ENCODE data around the gene RANBP3.

RANBP3 gene

GRCh38 chr19:6003976-6004375 is 26.0 kb upstream of the RANBP3 start:
- TF ChIP-seq CTCF (IDR thresholded peaks at IDR 0.05; ENCODE audit: insufficient read depth, low read length, poor library complexity, severe bottlenecking): no peak
- H3K27me3 ChIP-seq (replicated peaks; ENCODE audit: control insufficient read depth, insufficient read depth, low read length): no peaks in the 10 kb centered on the region
- DNase-seq (ENCODE audit: extremely low read depth, insufficient read length): no peak
- no peak overlapping the region for H3K4me3 ChIP-seq (replicated peaks; ENCODE audit: low read depth, low read length)
- no peaks in the 10 kb centered on the region for H3K36me3 ChIP-seq (ENCODE audit: control insufficient read depth, insufficient read depth, low read length)

- no peak for DNase-seq (ENCODE audit: extremely low read depth, insufficient read length)
- Histone ChIP-seq H3K36me3 (ENCODE audit: control insufficient read depth, insufficient read depth, low read length) (no peaks in the 10 kb centered on the region), H3K4me3 (replicated peaks; ENCODE audit: low read depth, low read length) (no peak overlapping the region), H3K27me3 (replicated peaks; ENCODE audit: control insufficient read depth, insufficient read depth, low read length) (no peaks in the 10 kb centered on the region)
- TF ChIP-seq CTCF (IDR thresholded peaks at IDR 0.05; ENCODE audit: insufficient read depth, low read length, poor library complexity, severe bottlenecking): no peak
Observed at GRCh38 chr19:6002591-6002990, 24.7 kb upstream of the RANBP3 start.

- TF ChIP-seq CTCF (IDR thresholded peaks at IDR 0.05; ENCODE audit: insufficient read depth, low read length, poor library complexity, severe bottlenecking): no peak
- no peak for DNase-seq (ENCODE audit: extremely low read depth, insufficient read length)
- Histone ChIP-seq H3K4me3 (replicated peaks; ENCODE audit: low read depth, low read length) (no peak overlapping the region), H3K36me3 (ENCODE audit: control insufficient read depth, insufficient read depth, low read length) (no peaks in the 10 kb centered on the region), H3K27me3 (replicated peaks; ENCODE audit: control insufficient read depth, insufficient read depth, low read length) (no peaks in the 10 kb centered on the region)
Observed at GRCh38 chr19:6000228-6000847, 22.4 kb upstream of the RANBP3 start.

DNA sequence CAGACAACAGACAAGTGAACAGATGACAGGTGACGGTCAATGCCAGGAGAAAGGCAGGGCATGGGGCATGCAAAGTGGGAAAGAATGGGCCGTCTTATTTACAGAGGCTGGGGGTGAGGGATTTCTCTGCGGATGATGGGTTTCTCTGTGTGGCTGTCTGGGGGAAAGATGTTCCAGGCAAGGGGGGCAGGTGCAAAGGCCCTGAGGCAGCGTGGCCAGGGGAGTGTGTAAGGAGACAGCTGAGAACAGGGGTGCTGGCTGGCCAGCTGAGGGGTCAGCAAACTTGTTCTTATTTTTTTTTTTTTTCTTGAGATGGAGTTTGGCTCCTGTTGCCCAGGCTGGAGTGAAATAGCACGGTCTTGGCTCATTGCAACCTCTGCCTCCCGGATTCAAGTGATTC is 21.8 kb upstream of the RANBP3 start:
- Histone ChIP-seq H3K4me3 (replicated peaks; ENCODE audit: low read depth, low read length) (no peak overlapping the region), H3K36me3 (ENCODE audit: control insufficient read depth, insufficient read depth, low read length) (no peaks in the 10 kb centered on the region), H3K27me3 (replicated peaks; ENCODE audit: control insufficient read depth, insufficient read depth, low read length) (no peaks in the 10 kb centered on the region)
- DNase-seq (ENCODE audit: extremely low read depth, insufficient read length): no peak
- no peak for TF ChIP-seq CTCF (IDR thresholded peaks at IDR 0.05; ENCODE audit: insufficient read depth, low read length, poor library complexity, severe bottlenecking)

- no peak for TF ChIP-seq CTCF (IDR thresholded peaks at IDR 0.05; ENCODE audit: insufficient read depth, low read length, poor library complexity, severe bottlenecking)
- H3K4me3 ChIP-seq (replicated peaks; ENCODE audit: low read depth, low read length): no peak overlapping the region
- no peak for DNase-seq (ENCODE audit: extremely low read depth, insufficient read length)
- H3K36me3 ChIP-seq (ENCODE audit: control insufficient read depth, insufficient read depth, low read length): no peaks in the 10 kb centered on the region
- no peaks in the 10 kb centered on the region for H3K27me3 ChIP-seq (replicated peaks; ENCODE audit: control insufficient read depth, insufficient read depth, low read length)
Observed at GRCh38 chr19:5997371-5997770, 19.4 kb upstream of the RANBP3 start.
